GM18951 (cell line): Measurements from ENCODE around the gene PGC.

ENCODE experiments used
- POLR2A ChIP-seq: IDR thresholded peaks from 4 replicates; pipeline ENCODE4 v1.6.1; 2011; ENCODE audit warnings: mild to moderate bottlenecking; ENCODE audit not compliant: insufficient read length, insufficient read depth; ENCODE audit errors: extremely low read depth
- in situ Hi-C: fragments of 300-500 bp; cut with MboI; formaldehyde crosslinking; loops from one replicate; pipeline ENCODE4 v1.12.0; 2022; ENCODE audit warnings: low sequenced_read_pairs, mixed read lengths, inconsistent platforms; ENCODE audit not compliant: unreplicated experiment

Gene PGC

GRCh38 chr6:41693281-41694240, 53.6 kb downstream of the PGC start:
- in situ Hi-C loops, result no loop called here
- no peak for TF ChIP-seq POLR2A

GRCh38 chr6:41692730-41693129, 54.5 kb downstream of the PGC start:
- no peak for TF ChIP-seq POLR2A
- in situ Hi-C loops, result no loop called here

- in situ Hi-C loops, result no loop called here
- no peak for TF ChIP-seq POLR2A
These were observed 55.0 kb downstream of the PGC start for GRCh38 chr6:41692080-41692675.

- no peak for TF ChIP-seq POLR2A
- in situ Hi-C loops, result no loop called here
These were observed 55.6 kb downstream of the PGC start for GRCh38 chr6:41691426-41692079.

- in situ Hi-C loops, result no loop called here
- no peak for TF ChIP-seq POLR2A
These were observed 56.5 kb downstream of the PGC start for GRCh38 chr6:41690541-41691330.

- no peak for TF ChIP-seq POLR2A
- in situ Hi-C loops, result no loop called here
These were observed 57.8 kb downstream of the PGC start for GRCh38 chr6:41689171-41690008.

- TF ChIP-seq POLR2A, result no peak
- in situ Hi-C loops, result no loop called here
These were observed 58.8 kb downstream of the PGC start for GRCh38 chr6:41688256-41688965.

GRCh38 chr6:41687501-41688175, 59.6 kb downstream of the PGC start:
- in situ Hi-C loops, result no loop called here
- no peak for TF ChIP-seq POLR2A
